HG03139 (cell line): ENCODE results near the gene COX17.

Experiments
- ATAC-seq: cut with Tn5 transposase; IDR thresholded peaks from one replicate; pipeline ENCODE4 v1.9.1; 2021; ENCODE audit not compliant: unreplicated experiment

COX17 gene

GRCh38 chr3:119626196-119626595, 51.0 kb downstream of the COX17 start:
- no peak for ATAC-seq

DNA sequence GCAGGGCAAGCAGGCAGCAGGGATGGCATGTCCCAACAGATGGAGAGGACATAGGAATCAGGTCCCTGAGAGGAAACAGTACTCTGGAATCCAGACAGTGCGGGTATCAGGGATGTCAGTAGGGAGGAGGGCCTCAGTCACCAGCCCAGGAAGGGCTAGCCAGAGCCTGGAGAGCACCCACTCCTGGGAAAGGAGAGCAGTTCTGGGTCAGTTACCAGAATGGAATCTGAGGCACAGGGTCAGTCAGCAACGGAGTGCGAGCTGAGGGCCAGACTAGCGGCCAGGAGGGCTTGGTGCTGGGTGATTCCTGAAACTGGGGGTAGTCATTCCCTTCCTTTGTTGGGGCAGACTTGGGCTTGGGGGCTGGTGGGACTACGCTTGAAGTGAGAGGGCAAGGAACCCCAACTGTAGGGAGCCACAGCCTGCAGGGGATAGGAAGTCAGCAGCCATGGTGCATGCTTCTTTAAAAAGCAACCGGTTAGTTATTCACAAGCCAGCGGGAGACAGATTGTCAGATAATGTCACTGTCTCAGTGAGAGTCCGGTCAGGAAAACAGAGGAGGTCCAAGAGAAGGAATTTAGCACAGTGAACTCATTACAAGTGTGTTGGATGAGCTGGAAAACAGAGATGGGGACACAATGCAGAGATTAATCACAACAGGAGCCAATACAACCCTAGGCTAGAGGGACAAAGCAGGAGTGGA, 51.6 kb downstream of the COX17 start:
- ATAC-seq, result no peak

DNA sequence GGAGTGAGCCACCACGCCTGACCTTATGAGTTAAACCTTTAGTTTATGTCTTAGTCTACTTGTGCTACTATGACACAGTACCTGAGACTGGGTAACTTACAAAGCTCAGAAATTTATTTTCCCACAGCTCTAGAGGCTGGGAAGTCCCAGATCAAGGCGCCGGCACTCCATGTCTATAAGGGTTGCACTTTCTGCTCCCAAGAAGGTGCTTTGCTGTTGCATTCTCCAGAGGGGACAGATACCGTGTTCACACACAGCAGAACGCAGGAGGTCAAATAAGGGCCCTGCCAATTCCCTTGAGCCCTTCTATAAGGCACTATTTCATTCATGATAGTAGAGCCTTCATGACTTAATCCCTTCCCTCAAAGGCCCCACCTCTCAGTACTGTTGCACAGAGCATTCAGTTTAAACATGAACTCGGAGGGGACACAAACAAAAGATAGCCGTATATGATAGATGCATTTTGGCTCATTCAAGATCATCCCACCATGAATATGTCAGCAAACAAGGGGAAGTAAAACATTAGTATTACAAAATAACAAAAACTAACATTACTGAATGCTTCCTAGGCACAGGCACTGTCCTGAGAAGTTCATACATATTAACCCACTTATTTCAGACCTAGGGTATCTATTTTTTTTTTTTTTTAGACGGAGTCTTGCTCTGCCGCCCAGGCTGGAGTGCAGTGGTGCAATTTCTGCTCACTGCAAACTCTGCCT, 53.0 kb downstream of the COX17 start:
- no peak for ATAC-seq

DNA sequence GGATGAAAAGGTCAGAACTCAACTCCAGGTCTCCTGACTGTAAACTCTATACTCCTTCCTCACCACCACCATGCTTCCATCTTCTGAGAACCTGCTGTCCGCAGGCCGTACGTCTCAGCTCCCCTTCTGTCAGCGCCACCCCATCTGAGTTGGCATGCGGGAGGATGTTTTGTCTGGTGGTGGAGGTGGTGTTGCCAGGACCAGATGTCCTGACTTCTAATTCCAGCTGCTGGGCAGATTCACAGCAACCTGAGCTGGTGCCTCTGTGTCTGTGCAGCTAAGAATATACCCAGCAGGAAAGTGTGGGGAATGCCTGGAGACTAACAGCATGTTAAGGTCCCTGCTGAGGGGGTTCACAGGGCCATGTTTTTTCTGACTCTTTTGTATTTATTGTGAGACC, 56.3 kb downstream of the COX17 start:
- ATAC-seq, result no peak
